ENCODE data around the gene ZNF570.

DNA sequence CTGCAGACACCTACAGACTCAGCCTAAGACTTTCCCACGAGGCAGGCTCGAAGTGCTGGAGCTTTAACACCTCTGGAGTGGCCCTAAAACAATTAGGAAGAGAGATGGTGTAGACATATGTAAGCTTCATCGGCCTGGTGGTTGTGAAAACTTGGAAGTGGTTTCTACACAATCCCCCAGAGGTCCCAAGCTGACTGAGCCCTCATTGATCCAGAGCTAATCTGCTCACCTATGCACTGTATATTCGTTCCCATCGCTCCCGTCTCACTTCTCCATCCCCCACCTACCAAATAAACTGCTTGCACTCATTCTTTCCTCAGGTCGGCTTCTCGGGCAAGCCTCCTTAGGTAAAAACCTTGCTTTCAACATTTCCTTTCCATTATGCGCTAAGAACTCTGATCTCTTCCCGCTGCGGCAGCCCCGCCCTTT, 36.8 kb downstream of the ZNF570 start:
- TF ChIP-seq POLR2A (IDR thresholded peaks at IDR 0.05; ENCODE audit: low read depth), result no peak
- TF ChIP-seq, protein P1, sequence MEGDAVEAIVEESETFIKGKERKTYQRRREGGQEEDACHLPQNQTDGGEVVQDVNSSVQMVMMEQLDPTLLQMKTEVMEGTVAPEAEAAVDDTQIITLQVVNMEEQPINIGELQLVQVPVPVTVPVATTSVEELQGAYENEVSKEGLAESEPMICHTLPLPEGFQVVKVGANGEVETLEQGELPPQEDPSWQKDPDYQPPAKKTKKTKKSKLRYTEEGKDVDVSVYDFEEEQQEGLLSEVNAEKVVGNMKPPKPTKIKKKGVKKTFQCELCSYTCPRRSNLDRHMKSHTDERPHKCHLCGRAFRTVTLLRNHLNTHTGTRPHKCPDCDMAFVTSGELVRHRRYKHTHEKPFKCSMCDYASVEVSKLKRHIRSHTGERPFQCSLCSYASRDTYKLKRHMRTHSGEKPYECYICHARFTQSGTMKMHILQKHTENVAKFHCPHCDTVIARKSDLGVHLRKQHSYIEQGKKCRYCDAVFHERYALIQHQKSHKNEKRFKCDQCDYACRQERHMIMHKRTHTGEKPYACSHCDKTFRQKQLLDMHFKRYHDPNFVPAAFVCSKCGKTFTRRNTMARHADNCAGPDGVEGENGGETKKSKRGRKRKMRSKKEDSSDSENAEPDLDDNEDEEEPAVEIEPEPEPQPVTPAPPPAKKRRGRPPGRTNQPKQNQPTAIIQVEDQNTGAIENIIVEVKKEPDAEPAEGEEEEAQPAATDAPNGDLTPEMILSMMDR (IDR thresholded peaks at IDR 0.05), result no peak

All from esophagus muscularis mucosa (tissue), 3 donors.